ENCODE data around the gene MEI1.
"Not testable (repeated sequence)": the region's sequence is repeated elsewhere in the genome, so short reads cannot be mapped to it uniquely, and the experiment has no call there.

DNA sequence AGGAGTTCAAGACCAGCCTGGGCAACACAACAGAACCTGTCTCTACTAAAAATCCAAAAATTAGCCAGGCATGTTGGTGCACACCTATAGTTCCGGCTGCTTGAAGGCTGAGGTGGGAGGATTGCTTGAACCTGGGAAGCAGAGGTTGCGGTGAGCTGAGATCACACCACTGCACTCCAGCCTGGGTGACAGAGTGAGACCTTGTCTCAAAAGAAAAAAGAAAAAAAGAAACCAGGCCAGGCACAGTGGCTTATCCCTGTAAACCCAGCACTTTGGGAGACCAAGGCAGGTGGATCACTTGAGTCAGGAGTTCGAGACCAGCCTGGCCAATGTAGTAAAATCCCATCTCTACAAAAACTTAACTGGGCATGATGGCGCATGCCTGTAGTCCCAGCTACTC lies 33.9 kb downstream of the MEI1 start:
- TF ChIP-seq CDX4 (CRISPR knock-in tag; IDR thresholded peaks at IDR 0.05; ENCODE audit: borderline replicate concordance); ZNF317 (CRISPR knock-in tag; IDR thresholded peaks at IDR 0.05; ENCODE audit: borderline replicate concordance, low read depth); PREB (CRISPR knock-in tag; IDR thresholded peaks at IDR 0.05; ENCODE audit: borderline replicate concordance); CTCF (IDR thresholded peaks at IDR 0.05): not testable (repeated sequence)
- TF ChIP-seq, protein P1, sequence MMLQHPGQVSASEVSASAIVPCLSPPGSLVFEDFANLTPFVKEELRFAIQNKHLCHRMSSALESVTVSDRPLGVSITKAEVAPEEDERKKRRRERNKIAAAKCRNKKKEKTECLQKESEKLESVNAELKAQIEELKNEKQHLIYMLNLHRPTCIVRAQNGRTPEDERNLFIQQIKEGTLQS (CRISPR knock-in tag; conservative IDR thresholded peaks at IDR 0.05): not testable (repeated sequence)

Measured in WTC11 (cell line).